ENCODE results near the gene WARS2. TPM values are rescaled to one million over a fixed set of nuclear protein-coding genes. Genes with fewer than 3 reads are reported as not detected.

WARS2 gene
- total RNA-seq, 1 experiment from 2014 or later: 27.7 TPM

DNA sequence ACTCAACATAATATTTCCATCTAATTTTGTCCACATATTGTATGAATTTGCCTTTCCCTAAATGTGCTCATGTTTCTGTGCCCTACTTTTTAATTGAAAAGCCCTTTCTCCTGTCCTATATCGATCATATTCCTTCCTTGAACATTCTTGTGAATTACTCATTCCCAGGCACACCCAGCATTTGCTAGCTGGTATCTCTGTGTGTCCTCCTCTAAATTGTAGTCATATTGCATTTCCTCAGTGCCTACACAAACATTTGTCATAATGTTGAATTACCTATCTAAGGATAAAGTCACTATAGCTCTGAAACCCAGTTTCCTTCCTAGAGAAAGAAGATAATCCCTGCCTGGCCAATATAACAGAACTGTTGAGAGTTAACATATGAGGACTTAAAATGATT, 112.7 kb downstream of the WARS2 start:
- no peaks in the 10 kb centered on the region for H3K27me3 Mint-ChIP-seq (ENCODE audit: insufficient read depth, unreplicated experiment)
- ChIA-PET CTCF (interaction anchor here (0.7 kb wide), 1 partner anchor 874 kb away, joined by 3 read pairs; no protein-coding TSS in a partner anchor), POLR2A (interaction anchor here (1.0 kb wide), 2 partner anchors 11 to 112 kb away, joined by 3 to 4 read pairs; no protein-coding TSS in a partner anchor)
- intact Hi-C loops (cut with micrococcal nuclease): no loop called here
- TF ChIP-seq, protein P1, sequence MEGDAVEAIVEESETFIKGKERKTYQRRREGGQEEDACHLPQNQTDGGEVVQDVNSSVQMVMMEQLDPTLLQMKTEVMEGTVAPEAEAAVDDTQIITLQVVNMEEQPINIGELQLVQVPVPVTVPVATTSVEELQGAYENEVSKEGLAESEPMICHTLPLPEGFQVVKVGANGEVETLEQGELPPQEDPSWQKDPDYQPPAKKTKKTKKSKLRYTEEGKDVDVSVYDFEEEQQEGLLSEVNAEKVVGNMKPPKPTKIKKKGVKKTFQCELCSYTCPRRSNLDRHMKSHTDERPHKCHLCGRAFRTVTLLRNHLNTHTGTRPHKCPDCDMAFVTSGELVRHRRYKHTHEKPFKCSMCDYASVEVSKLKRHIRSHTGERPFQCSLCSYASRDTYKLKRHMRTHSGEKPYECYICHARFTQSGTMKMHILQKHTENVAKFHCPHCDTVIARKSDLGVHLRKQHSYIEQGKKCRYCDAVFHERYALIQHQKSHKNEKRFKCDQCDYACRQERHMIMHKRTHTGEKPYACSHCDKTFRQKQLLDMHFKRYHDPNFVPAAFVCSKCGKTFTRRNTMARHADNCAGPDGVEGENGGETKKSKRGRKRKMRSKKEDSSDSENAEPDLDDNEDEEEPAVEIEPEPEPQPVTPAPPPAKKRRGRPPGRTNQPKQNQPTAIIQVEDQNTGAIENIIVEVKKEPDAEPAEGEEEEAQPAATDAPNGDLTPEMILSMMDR (IDR thresholded peaks at IDR 0.05; ENCODE audit: unreplicated experiment): no peak
- H3K4me3 Mint-ChIP-seq (ENCODE audit: unreplicated experiment): no peak overlapping the region
- DNase-seq (ENCODE audit: unreplicated experiment): no peak
- no peaks in the 10 kb centered on the region for H3K9me3 Mint-ChIP-seq (ENCODE audit: unreplicated experiment)
- H3K36me3 Mint-ChIP-seq (ENCODE audit: insufficient read depth, unreplicated experiment): peaks cover 22% of the 10 kb centered on the region
- H3K4me1 Mint-ChIP-seq (ENCODE audit: insufficient read depth, unreplicated experiment): peaks cover 11% of the 10 kb centered on the region
- H3K27ac Mint-ChIP-seq (ENCODE audit: low read depth, unreplicated experiment): peak overlapping the region; percentile 46
- no TSS peak for BruUV-seq (replicated peaks)

DNA sequence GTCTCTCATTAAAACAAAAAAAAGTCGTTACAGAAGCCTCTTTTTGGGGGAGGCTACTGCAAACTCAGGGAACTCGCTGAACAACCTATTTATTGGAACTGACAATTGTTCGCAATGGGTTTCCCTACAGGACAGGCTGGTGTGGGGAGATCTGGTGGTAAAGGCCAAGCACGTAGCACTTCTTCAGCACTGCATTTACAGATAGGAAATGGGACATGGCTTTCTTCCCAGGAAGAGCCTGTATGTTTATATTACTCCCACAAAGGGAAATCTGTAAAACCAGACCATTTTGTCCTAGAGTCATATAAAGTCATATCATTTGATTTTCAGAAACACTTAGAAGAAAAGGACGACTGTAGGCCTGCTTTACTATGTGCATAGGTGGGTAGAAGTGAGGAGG, 113.5 kb downstream of the WARS2 start:
- H3K9me3 Mint-ChIP-seq (ENCODE audit: unreplicated experiment): no peaks in the 10 kb centered on the region
- no peak overlapping the region for H3K27ac Mint-ChIP-seq (ENCODE audit: low read depth, unreplicated experiment)
- no TSS peak for BruUV-seq (replicated peaks)
- no peak for DNase-seq (ENCODE audit: unreplicated experiment)
- no peaks in the 10 kb centered on the region for H3K27me3 Mint-ChIP-seq (ENCODE audit: insufficient read depth, unreplicated experiment)
- TF ChIP-seq, protein P1 (IDR thresholded peaks at IDR 0.05; ENCODE audit: unreplicated experiment): no peak
- POLR2A ChIA-PET: no interaction called here
- intact Hi-C loops (cut with micrococcal nuclease): no loop called here
- H3K4me3 Mint-ChIP-seq (ENCODE audit: unreplicated experiment): no peak overlapping the region
- H3K4me1 Mint-ChIP-seq (ENCODE audit: insufficient read depth, unreplicated experiment): peaks cover 11% of the 10 kb centered on the region
- CTCF ChIA-PET: no interaction called here
- peaks cover 22% of the 10 kb centered on the region for H3K36me3 Mint-ChIP-seq (ENCODE audit: insufficient read depth, unreplicated experiment)

DNA sequence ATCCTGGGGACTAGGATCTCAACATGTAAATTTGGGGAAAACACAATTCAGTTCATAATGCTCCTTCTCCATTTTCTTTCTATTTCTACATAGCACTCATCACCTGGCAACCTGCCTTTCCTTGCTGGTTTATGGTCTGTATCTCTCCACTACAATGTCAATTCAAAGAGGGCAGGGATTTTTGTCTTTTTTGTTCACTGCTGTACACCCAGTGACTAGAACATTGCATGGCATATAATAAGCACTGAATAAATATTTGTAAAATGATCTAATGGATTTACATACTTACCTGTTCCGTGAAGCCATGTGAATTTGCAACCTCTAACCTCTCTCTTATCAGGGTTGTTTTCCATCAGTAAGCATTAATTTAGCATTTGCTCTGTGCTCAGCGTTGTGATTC, 124.9 kb downstream of the WARS2 start:
- DNase-seq (ENCODE audit: unreplicated experiment): no peak
- POLR2A ChIA-PET: no interaction called here
- no peaks in the 10 kb centered on the region for H3K9me3 Mint-ChIP-seq (ENCODE audit: unreplicated experiment)

DNA sequence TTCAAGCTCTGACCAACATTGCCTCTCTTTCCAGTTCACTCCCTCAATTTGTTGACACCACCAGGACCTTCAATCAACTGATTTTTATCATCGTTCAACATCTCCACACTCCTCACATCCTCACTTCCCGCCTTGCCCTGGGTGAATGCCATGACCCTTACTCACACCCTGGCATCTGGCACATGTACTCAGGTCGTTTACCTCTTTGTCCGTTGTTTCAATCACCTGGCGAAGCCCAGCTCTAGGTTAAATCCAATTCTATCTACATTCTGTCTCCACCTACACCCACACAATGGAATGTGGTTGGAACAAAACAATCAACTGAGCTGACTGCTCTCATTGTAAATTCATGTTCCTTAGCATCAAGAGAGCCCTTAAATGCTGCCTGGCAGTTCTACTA, 128.1 kb downstream of the WARS2 start:
- BruUV-seq (replicated peaks): no TSS peak
- DNase-seq (ENCODE audit: unreplicated experiment): peak; percentile 11
- peaks cover 20% of the 10 kb centered on the region for H3K4me1 Mint-ChIP-seq (ENCODE audit: insufficient read depth, unreplicated experiment)
- ChIA-PET CTCF (interaction anchor here (0.5 to 1.3 kb wide), 3 partner anchors 10 to 861 kb away, joined by 3 to 4 read pairs (median 3); no protein-coding TSS in a partner anchor), POLR2A (no interaction called here)
- H3K9me3 Mint-ChIP-seq (ENCODE audit: unreplicated experiment): no peaks in the 10 kb centered on the region
- H3K27ac Mint-ChIP-seq (ENCODE audit: low read depth, unreplicated experiment): no peak overlapping the region
- intact Hi-C loops (cut with micrococcal nuclease): loop anchor here (10.0 kb wide), 1 partner anchor 262 kb away; no protein-coding TSS in a partner anchor
- H3K36me3 Mint-ChIP-seq (ENCODE audit: insufficient read depth, unreplicated experiment): no peaks in the 10 kb centered on the region
- TF ChIP-seq, protein P1 (IDR thresholded peaks at IDR 0.05; ENCODE audit: unreplicated experiment): no peak
- H3K4me3 Mint-ChIP-seq (ENCODE audit: unreplicated experiment): no peak overlapping the region
- no peaks in the 10 kb centered on the region for H3K27me3 Mint-ChIP-seq (ENCODE audit: insufficient read depth, unreplicated experiment)

More for the DNA sequence above, 124.9 kb downstream of the WARS2 start:
- intact Hi-C loops (cut with micrococcal nuclease): loop anchor here (10.0 kb wide), 1 partner anchor 259 kb away; no protein-coding TSS in a partner anchor
- Mint-ChIP-seq H3K27ac (ENCODE audit: low read depth, unreplicated experiment) (no peak overlapping the region), H3K36me3 (ENCODE audit: insufficient read depth, unreplicated experiment) (no peaks in the 10 kb centered on the region), H3K4me1 (ENCODE audit: insufficient read depth, unreplicated experiment) (peaks cover 12% of the 10 kb centered on the region), H3K27me3 (ENCODE audit: insufficient read depth, unreplicated experiment) (no peaks in the 10 kb centered on the region), H3K4me3 (ENCODE audit: unreplicated experiment) (no peak overlapping the region)
- TF ChIP-seq, protein P1 (IDR thresholded peaks at IDR 0.05; ENCODE audit: unreplicated experiment): no peak
- BruUV-seq (replicated peaks): no TSS peak
- CTCF ChIA-PET: no interaction called here
